ENCODE measurements around the gene ATG4D.

GRCh38 chr19:10555610-10555973, 11.9 kb downstream of the ATG4D start:
- TF ChIP-seq CTCF (IDR thresholded peaks at IDR 0.05) (no peak), POLR2A (IDR thresholded peaks at IDR 0.05) (no peak)

Measured in sigmoid colon (tissue), 3 donors.